Measurements from ENCODE around the gene TMEM44.

Gene TMEM44, protein sequence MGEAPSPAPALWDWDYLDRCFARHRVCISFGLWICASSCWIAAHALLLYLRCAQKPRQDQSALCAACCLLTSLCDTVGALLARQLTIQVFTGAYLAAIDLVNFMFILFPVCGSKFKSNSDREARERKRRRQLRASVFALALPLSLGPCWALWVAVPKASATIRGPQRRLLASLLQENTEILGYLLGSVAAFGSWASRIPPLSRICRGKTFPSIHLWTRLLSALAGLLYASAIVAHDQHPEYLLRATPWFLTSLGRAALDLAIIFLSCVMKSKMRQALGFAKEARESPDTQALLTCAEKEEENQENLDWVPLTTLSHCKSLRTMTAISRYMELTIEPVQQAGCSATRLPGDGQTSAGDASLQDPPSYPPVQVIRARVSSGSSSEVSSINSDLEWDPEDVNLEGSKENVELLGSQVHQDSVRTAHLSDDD

DNA sequence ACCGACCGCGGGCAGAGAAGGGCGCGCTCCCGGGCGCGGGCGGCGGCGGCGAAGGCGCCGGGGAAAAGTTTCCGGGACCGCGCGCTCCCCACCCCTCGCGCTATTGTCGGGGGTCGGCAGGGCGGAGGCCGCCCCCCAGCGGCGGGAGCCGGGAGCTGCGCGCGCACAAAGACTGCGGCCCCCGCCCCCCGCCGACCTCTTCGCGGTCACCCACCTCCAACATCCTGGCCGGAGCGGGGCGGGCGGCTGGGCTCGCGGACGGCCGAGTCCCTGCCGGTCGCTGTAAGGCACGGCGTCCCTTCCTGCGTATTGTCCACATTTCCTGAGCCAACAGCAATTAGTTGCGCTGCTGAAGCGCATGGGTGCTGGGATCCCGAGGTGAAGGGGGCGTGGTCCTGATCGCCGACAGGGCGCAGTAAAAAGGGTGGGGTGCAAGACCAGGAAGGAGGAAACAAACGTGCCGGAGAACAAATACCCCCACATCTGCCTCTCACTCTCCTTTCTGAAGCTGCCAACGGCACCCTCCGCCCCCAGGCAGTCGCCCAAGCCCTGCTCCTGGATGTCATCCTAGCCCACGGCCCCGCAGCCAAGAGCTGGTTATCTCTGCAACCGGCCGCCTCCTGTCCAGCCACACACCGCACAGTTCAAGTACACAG is at the start of gene TMEM44:
Gene TMEM44 (minus strand): TSS at position 71 of the 656 bp plus-strand sequence. CDS start 204 bp downstream, outside the sequence.
- peak; percentile 51 to 60 for DNase-seq

DNA sequence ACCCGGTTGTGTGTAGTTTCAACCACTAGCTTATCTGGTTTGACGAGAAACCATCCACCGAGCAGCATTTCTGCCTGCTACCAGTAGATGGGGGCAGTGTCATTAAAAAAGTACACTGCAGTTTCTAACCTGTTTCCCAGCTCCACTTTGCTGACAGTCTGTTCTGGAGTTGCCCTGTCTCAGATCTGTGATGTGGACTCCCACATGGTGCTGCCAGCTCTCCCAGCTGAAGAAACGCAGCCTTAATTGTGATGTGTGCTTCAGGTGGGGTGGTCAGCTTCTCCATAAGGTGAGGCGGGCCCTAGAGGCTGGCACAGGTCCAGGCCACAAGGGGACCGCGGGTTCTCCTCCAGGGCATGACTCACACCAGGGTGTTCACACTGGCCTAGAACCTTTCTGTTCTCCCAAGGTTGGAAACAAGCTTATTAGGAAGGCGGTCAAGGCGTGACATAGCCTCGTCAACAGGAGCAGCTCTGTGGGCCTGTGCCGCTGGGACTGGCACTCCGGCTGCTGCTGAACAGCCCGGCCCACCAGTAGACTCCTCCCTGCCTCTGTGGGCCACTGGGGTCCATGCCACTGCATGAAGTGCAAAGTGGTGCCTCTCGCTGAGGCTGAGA is 49.6 kb upstream of the TMEM44 start:
- peak; percentile 24 to 68 for DNase-seq

DNA sequence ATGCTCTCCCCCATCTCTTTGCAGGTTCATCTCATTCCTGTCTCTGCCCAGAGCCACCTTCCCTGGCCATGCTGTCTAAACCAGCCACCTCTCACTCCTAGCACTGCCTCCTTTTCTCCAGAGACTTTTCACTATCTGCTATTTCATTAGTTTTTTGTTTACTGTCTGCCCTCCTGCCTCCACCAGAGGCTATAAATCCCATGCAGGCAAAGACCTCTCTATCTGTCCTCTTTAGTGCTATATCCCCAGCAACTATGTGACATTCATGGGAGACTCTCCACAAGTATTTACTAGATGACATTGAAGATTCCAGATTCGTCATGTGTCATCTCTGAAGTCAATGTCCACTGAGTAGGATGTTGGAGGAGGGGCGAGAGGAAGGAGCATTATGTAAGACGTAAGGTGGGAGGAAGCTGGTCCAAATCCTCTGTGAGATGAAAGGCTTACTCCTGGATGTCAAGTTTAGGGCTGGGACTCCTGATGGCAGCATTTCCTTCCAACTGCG is 49.0 kb upstream of the TMEM44 start:
- DNase-seq: no peak

DNA sequence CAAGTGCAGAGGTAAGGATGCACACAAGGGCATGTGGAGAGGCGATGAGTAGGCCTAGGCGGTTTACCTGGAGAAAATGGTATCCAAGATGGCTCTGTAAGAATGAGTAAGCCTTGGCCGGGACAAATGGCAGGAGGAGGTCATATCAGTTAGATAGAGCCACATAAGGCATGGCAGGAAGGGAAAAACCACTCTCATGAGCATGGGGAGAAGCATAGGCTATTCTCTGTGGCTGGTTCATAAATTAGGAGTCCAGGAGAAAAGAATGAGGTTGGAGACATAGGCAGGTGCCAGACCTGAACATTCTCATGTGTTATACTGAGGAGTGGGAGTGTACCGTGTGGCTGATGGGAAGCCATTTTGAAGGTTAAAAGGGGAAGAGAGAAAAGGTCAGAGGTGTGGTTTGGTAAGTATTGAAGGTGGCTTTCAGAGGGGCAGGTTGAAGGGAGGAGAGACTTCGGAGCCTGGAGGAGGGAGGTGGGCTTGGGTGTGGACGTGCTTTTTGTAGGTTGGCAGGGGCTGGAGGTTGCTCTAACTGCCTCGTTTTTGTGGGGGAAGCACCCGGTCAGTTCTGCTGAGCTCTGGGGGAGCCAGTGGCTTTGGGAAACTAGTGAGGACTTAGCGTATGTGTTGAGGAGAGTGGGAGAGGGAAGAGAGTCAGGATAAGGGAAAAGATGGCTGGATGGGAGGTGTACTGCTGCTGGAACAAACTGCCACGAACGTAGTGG is 47.8 kb upstream of the TMEM44 start:
- DNase-seq: no peak

DNA sequence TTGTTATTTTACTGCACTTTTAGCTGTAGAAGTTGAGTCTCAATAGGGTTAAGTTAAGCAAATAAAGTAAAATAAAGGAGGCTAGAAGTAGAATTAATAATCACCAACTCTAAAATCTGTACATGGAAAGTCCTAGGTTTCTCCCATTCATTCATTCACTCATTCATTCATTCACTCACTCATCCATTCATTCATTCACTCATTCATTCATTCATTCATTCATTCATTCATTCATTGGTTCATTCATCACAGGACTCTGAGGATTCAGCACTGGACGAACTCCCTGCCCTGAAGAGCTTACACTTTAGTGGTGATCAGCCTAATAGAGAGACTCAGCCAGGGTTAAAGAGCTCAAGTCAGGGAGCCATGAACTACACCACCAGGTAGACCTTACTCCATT is 43.3 kb upstream of the TMEM44 start:
- no peak for DNase-seq

DNA sequence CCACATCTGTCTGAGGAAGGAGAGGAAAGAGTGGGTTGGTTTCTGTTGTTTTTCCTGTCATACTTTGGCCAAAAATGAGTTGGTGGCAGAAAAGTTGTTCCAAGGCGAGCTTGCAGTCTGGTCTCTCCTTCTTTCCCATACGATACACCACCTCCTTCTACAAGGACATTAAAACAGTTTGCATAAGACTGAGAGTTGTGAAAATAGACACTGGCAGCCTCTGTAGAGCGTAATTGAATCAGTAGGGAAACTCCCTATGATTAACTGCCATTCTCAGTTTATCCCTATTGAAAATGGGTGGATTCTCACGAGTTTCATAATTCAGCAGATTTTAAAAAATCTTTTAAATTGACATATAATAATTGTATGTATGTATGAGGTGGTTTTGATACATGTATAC is 42.5 kb upstream of the TMEM44 start:
- DNase-seq: no peak

DNA sequence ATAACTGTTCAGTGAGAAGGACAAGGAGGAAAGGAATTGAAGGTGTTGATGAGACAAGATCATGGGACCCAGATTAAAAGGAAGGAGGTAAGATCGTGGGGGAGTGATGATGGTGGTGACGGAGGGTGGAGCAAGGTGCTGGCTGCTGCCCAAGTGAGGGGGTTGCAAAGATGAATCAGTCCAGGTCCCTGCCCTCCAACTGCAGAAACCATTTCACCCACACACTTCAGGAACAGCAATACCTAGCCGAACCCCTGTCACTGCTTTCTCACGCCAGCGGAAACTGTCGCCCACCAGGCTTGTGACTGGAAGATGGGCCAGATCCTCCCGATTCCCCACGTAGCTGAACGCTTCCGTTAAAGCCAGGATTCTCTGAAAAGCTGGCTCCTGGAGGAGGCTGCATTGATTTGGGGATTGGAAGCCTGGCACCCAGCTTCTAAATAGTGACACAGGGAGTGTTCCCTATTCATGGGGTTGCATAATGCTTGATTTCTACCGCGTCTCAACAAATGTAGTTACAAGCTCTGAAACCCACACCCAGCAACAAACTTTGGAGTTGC is 41.9 kb upstream of the TMEM44 start:
- DNase-seq: no peak

DNA sequence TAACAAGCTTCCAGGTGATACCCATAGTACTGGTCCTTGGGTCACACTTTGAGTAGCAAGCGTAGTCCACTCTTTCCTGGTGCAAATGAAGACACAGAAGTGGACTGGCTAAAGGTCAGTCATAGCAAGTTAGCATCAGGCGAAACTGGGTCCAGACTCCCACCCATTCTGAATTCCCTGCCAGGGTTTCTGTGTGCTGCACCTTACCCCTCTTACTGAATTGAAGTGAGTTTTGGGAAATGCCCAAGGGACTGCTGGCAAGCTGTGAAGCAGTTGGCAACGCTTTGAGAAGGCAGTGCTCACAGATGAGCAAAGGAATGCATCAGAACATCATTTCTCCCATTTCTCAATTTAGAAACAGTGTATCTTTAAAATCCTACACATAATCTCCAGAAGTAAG is 40.5 kb upstream of the TMEM44 start:
- DNase-seq: no peak

DNA sequence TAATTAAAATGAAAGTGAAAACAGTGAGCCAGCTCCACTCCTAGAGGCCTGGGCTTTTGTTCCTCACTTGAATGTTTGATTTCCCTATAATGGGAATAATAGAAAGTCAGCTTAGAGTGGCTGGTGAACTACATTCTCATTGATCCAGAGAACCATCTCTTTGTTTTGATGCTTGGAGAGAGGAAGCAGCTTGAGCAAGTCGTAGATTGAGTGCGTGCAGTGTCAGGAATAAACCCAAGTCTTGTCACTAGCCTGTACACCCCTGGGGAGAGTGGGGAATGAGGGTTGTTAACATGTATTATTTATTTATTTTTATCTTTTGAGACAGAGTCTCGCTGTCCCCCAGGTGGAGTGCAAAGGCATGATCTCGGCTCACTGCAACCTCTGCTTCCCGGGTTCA is 39.7 kb upstream of the TMEM44 start:
- no peak for DNase-seq

DNA sequence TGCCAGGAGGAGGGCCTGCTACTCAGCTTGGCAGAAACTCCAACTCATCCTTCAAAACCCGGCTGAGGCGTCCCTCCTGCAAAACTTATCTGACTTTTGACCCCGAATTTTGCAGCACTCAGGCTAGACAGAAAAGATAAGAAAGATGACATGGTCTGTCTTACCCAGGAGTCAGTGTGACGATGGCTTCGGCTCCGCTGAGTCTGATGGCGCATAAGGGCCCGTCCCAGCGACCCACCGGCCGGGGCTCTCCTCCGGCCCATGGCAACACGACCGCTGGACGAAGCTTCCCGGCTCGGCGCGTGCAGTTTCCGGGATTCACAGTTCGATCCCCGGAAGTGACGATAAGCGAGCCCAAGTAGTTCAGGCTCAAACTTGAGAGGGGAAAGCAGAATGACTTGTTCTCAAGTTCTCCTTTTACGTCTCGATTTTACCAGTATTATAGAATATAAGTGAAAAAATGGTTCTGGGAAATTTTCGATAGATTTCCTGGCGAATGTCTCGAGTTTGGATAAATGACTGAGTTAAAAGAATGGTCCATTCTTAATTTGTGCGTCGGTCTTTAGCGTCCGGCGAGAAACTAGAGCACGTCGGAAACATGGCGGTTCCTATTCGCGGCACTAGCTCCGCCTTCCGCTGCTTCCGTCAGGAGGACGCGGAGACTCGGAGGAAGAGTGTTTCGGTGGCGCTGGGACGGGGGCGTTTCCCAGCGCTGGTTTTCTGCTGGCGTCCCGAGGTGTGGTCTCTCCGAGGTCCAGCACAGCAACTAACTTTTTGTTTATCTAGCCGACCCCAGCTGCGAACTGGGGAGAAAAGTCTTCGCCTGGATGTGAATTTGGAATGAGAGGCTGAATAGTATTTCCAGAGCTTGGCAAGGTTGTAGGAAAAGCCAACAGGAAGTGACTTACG is 38.9 kb upstream of the TMEM44 start, which contains the start of gene LSG1:
Gene LSG1 (minus strand): TSS at position 292 of the 909 bp plus-strand sequence. CDS start 29 bp downstream, at position 263.
- DNase-seq: peak; percentile 63 to 94

DNA sequence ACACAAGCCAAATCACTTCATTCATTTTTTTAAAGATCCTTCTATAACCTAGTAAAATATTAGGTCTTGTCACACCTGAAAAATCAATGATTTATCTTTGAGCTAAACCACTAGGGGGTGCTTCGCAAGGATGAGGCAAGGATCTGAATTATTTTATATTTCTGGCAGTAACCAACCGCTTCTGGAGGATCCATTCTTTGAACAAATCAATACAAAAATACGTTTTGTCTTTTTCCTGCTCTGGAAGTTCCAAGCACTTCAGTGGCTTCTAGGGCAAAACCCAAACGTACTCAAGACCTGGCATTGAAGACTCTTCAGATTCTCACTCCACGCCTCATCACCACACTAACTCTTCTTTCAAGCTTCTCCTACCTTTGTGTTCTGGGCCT is 38.3 kb upstream of the TMEM44 start:
- DNase-seq: no peak

DNA sequence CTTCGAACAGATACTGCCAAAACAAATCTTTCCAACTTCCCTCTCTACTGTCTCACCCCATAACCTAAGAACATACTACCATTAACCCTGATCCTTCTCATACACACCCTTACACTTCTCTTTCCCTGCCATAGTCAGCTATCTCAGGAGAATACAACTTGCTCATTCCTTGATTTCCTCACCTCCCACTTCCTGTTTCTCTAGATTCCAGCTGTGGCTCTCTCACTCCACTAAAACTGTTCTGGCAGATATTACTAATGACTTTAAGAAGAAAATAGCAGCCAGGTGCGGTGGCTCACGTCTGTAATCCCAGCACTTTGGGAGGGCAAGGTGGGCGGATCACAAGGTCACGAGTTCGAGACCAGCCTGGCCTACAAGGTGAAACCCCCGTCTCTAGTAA is 34.1 kb upstream of the TMEM44 start:
- no peak for DNase-seq

DNA sequence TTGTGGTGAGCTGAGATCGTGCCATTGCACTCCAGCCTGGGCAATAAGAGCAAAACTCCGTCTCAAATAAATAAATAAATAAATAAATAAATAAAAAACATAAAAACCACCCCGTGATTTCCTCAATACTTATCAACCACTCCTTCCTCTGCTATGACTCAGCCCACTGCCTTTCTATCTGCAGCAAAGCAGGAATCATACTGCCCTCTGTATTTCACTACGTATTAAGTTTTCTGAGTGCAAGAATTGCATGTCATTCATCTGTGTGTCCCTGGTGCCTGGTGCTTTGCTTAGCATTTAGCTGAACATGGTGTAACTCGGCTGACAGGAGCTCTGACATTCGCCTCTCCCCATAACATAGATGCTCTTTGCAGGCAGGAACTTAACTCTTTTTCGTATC is 31.6 kb upstream of the TMEM44 start:
- peak in 1 of 2 donors; percentile 3 for DNase-seq

DNA sequence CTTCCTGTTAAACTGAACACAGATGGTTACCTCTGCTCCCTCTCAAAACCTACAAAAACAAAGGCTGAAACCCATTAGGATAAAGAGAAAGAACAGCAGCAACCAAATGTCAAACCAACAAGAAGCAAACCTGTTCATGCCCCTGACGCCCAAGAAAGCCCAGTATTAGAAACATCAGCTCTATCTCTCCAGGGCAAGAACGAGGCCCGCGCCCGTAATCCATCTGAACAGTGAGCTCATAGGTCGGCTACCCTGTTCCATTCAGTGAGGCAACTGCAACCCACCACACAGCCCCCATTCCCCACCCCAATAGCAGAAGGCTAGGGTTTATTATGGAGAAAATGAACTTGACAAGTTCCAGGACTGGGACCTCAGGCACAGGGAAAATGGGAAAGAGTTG is 28.7 kb upstream of the TMEM44 start:
- no peak for DNase-seq

DNA sequence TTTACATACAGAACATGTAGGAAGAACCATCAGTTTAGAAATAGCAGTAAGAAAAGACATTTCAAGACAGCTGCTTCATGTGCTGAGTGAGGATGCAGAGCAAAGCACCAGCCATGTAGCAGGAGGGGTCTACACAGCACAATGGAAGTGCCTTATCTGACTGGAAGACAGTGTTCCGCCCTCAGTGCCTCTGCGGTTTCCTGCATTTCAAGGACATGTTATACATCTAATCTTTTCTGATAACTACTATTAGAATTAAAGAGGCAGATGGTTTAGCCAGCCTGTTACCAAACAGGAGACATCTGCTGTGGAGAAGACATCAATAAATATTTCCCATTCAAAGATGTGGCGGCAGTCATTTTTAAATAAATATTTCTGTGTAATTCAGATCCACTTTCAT is 28.2 kb upstream of the TMEM44 start:
- peak in 1 of 2 donors; percentile 42 for DNase-seq

DNA sequence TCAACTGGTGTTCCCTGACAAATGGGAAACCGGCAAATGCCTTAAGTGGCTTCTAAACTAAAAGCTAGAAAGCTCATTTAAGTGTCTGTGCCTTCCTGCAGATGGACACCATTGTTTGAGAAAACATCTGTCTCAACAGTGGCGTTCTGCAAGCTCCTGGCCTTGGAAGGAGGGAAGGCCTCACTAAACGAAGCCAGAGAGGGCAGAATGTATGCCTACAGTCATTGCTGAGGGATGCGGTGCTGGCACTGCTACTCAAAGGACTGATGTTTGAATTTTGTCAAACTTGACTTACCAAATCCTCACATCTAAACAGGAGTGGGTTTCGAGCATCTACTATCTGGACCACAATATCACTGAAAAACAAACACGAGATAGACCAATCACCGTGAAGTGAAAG is 26.6 kb upstream of the TMEM44 start:
- no peak for DNase-seq

DNA sequence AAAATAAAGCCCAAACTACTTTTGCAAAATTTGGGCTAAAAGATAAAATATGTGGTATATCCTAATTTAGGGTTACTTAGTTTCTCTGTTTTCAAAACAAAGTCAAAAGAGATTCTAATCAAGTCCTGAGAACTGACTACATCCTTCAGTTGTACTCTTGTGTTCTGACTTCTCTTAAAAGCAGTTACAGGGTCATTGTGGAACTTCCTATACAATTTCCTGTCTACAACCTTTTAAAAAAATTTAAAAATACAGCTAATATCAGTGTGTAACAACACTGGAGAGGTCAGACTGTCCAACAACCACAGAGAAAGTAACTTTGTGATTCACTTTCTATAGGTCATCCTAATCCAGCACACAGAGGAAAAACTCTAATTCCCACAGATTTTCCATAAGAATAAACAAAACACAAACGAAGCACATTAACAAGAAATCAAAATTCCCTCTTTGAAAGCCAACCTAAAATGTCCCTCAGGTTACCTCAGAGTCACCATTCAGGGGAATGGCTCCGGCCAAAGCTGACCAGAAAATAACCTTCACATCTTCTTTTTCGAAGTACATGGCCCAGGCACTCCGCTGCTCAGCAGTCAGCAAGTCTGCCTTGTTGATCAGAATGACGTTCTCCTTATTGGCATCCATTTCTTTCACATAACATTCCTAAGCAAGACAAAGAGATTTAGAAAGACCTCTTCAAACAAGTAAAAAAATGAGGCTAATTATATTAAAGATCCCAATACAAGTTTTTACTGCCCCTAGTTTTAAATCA is 25.4 kb upstream of the TMEM44 start:
- no peak for DNase-seq

DNA sequence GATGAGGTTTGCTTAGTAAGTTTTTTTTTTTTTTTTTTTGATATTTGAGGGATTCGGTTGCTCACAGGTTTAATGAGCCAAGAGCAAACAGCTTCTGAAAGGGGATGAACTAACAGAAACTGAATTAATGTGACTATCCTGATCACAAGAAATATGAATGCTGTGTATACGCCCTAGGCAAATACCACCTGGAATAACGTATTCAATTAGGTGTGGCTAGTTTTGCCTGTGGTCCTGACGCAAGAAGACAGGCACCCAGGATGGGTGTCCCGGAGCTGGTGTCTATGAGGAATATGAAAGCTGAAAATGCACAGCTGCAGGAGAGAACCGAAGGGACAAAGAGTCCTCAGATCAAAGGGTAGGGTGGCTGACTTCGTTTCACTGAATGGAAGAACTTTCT is 24.2 kb upstream of the TMEM44 start:
- DNase-seq: no peak

DNA sequence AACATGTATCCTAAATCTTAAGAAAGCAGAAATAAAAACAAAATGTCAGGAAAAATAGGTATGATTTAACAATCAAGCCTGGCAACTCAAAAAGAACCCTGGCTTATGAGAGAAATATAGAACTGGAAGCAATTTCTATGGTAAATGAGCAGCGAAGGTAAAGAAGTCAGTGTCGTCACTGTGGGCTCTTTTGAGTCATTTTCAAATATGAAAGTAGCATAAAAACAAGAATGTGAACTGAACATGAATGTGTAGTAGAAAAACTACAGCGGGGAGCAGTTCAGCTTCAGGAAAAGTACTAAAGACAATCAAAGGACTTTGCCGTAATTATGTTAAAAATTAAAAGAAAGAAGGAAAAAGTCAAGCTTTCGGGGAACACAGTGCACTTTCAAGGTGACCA is 21.2 kb upstream of the TMEM44 start:
- DNase-seq: no peak

DNA sequence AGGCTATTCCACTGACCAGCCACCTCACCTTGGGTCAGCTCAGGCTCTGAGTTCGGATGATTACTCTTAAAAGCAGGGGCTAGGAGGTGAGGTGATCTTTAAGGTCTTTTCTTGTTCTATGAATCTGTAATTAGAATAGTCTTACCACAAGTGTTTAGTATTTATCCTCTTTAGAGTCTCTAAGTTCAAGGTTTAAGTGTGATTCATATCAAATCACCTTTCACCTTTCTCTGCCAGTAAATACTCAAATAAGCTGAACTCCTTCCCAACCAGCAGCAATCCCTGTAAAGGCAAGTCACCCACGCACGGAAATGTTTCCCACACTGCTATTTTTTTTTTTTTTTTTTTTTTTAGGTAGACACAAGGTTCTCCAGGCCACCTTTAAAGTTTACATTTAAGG is 14.5 kb upstream of the TMEM44 start:
- no peak for DNase-seq

DNA sequence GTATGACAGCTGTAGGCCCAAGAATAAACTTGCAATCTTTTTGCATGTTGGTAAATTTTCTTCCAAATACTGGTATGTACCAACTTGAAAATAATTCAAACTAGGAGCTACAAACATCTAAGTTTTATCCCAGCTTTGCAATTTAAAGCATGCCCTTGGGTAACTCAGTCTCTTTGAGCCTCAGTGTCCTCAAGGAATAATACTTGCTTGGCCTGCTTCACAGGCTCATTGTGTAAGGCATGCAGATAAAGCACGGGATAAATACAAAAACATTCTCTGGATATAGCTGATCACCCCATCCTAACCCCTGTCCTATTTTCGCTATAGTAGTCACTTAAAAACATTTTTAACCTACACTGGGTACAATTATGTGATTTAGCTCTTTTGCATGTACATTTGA is 9.6 kb upstream of the TMEM44 start:
- DNase-seq: no peak
